HG03060 (cell line): ENCODE data around the gene TPRG1L.

Experiments used
- ATAC-seq: cut with Tn5 transposase; IDR thresholded peaks from one replicate; pipeline ENCODE4 v1.9.1; 2021; ENCODE audit warnings: low read depth, moderate number of reproducible peaks; ENCODE audit not compliant: unreplicated experiment

The TPRG1L gene

GRCh38 chr1:3659093-3659492, 34.3 kb downstream of the TPRG1L start:
- ATAC-seq, result no peak

- no peak for ATAC-seq
Observed at GRCh38 chr1:3660704-3661103, 35.9 kb downstream of the TPRG1L start.

- no peak for ATAC-seq
Observed at GRCh38 chr1:3661631-3662030, 36.8 kb downstream of the TPRG1L start.

GRCh38 chr1:3662080-3662671, 37.4 kb downstream of the TPRG1L start:
- ATAC-seq, result no peak

GRCh38 chr1:3663999-3664699, 39.3 kb downstream of the TPRG1L start:
- no peak for ATAC-seq

- no peak for ATAC-seq
Observed at GRCh38 chr1:3664700-3665375, 40.0 kb downstream of the TPRG1L start.

GRCh38 chr1:3668148-3668547, 43.3 kb downstream of the TPRG1L start:
- no peak for ATAC-seq

GRCh38 chr1:3668585-3669300, 43.9 kb downstream of the TPRG1L start:
- ATAC-seq, result no peak

GRCh38 chr1:3669421-3669821, 44.6 kb downstream of the TPRG1L start:
- no peak for ATAC-seq

- ATAC-seq, result no peak
Observed at GRCh38 chr1:3669971-3670431, 45.2 kb downstream of the TPRG1L start.

GRCh38 chr1:3670823-3671265, 46.0 kb downstream of the TPRG1L start:
- no peak for ATAC-seq

GRCh38 chr1:3671371-3672180, 46.8 kb downstream of the TPRG1L start:
- ATAC-seq, result no peak

GRCh38 chr1:3672231-3672970, 47.6 kb downstream of the TPRG1L start:
- ATAC-seq, result no peak

- no peak for ATAC-seq
Observed at GRCh38 chr1:3672971-3673361, 48.2 kb downstream of the TPRG1L start.

GRCh38 chr1:3673381-3674099, 48.7 kb downstream of the TPRG1L start:
- no peak for ATAC-seq

GRCh38 chr1:3674100-3675094, 49.6 kb downstream of the TPRG1L start:
- ATAC-seq, result no peak

GRCh38 chr1:3675436-3675835, 50.6 kb downstream of the TPRG1L start:
- ATAC-seq, result no peak
